Loucy (cell line): ENCODE results near the gene PSMD13.

Experiments
- H2AFZ ChIP-seq: fragments of 200-600 bp; sonication (generic); 2 replicates; pipeline ENCODE4 v1.6.0; 2016; ENCODE audit warnings: antibody characterized with exemption, mild to moderate bottlenecking, low read length, moderate library complexity
- H3F3A ChIP-seq: fragments of 200-600 bp; 2 replicates; pipeline ENCODE4 v1.6.0; 2016; ENCODE audit warnings: antibody characterized with exemption, low read depth, mild to moderate bottlenecking
- H3K27me3 ChIP-seq: fragments of 200-600 bp; sonication (generic); 2 replicates; pipeline ENCODE4 v1.6.1; 2014; ENCODE audit warnings: low read length, mild to moderate bottlenecking; ENCODE audit not compliant: insufficient read depth, poor library complexity, severe bottlenecking
- H3K36me3 ChIP-seq: fragments of 200-600 bp; sonication (generic); 2 replicates; pipeline ENCODE4 v1.6.1; 2016; ENCODE audit warnings: low read length; ENCODE audit not compliant: insufficient read depth
- H3K4me1 ChIP-seq: fragments of 200-600 bp; sonication (generic); 2 replicates; pipeline ENCODE4 v1.5.1; 2014; ENCODE audit warnings: low read length, mild to moderate bottlenecking; ENCODE audit not compliant: insufficient read depth, poor library complexity, severe bottlenecking
- H3K4me2 ChIP-seq: fragments of 200-600 bp; sonication (generic); 2 replicates; pipeline ENCODE4 v1.6.0; 2014; ENCODE audit warnings: antibody characterized with exemption, low read length, low read depth, mild to moderate bottlenecking; ENCODE audit not compliant: poor library complexity, severe bottlenecking
- H3K4me3 ChIP-seq: fragments of 200-600 bp; sonication (generic); 2 replicates; pipeline ENCODE4 v1.5.1; 2014; ENCODE audit warnings: low read length, mild to moderate bottlenecking, mixed read lengths; ENCODE audit not compliant: poor library complexity, severe bottlenecking
- H3K79me2 ChIP-seq: fragments of 200-600 bp; sonication (generic); 2 replicates; pipeline ENCODE4 v1.6.1; 2014; ENCODE audit warnings: low read length; ENCODE audit not compliant: insufficient read depth
- H3K9ac ChIP-seq: fragments of 200-600 bp; sonication (generic); 2 replicates; pipeline ENCODE4 v1.6.0; 2014; ENCODE audit warnings: mild to moderate bottlenecking, low read depth, low read length, moderate library complexity; ENCODE audit not compliant: poor library complexity, severe bottlenecking
- H3K9me2 ChIP-seq: fragments of 200-600 bp; sonication (generic); replicated peaks from 2 replicates; pipeline ENCODE4 v1.6.1; 2016; ENCODE audit warnings: low read depth, low read length, mixed read lengths
- H3K9me3 ChIP-seq: fragments of 200-600 bp; sonication (generic); 2 replicates; pipeline ENCODE4 v1.6.1; 2014; ENCODE audit warnings: mild to moderate bottlenecking, antibody characterized with exemption, low read length, low read depth; ENCODE audit not compliant: insufficient read depth
- H4K20me1 ChIP-seq: fragments of 200-600 bp; sonication (generic); 2 replicates; pipeline ENCODE4 v1.6.0; 2014; ENCODE audit warnings: antibody characterized with exemption, low read length, mild to moderate bottlenecking; ENCODE audit not compliant: insufficient read depth, poor library complexity, severe bottlenecking
- CTCF ChIP-seq: fragments of 200-600 bp; sonication (generic); conservative IDR thresholded peaks from 2 replicates; pipeline ENCODE4 v1.5.1; 2014; ENCODE audit warnings: mild to moderate bottlenecking, antibody characterized with exemption, low read length
- EZH2phosphoT487 ChIP-seq: fragments of 200-600 bp; IDR thresholded peaks from 2 replicates; pipeline ENCODE4 v1.6.1; 2018; ENCODE audit warnings: antibody characterized with exemption, mild to moderate bottlenecking, moderate library complexity, borderline replicate concordance

Gene PSMD13

GRCh38 chr11:253886-254270 is 17.1 kb downstream of the PSMD13 start:
- Histone ChIP-seq H3K4me3 (no peak overlapping the region), H3F3A (no peaks in the 10 kb centered on the region), H4K20me1 (no peaks in the 10 kb centered on the region), H3K4me1 (peaks cover 3% of the 10 kb centered on the region), H3K9me3 (no peaks in the 10 kb centered on the region), H3K4me2 (no peak overlapping the region), H2AFZ (no peak overlapping the region), H3K27me3 (no peaks in the 10 kb centered on the region), H3K36me3 (peaks cover 27% of the 10 kb centered on the region; the same call in 1 of the 2 replicates), H3K79me2 (no peaks in the 10 kb centered on the region), H3K9ac (no peak overlapping the region), H3K9me2 (no peaks in the 10 kb centered on the region)
- no peak for TF ChIP-seq EZH2phosphoT487
- TF ChIP-seq CTCF = no peak

GRCh38 chr11:255176-255575 is 18.4 kb downstream of the PSMD13 start:
- H3K79me2 ChIP-seq = no peaks in the 10 kb centered on the region
- peaks cover 3% of the 10 kb centered on the region for H3K4me1 ChIP-seq
- H3K27me3 ChIP-seq = no peaks in the 10 kb centered on the region
- H3K9ac ChIP-seq = no peak overlapping the region
- no peaks in the 10 kb centered on the region for H4K20me1 ChIP-seq
- TF ChIP-seq CTCF (no peak), EZH2phosphoT487 (no peak)
- H3F3A ChIP-seq = no peaks in the 10 kb centered on the region
- H3K9me3 ChIP-seq = no peaks in the 10 kb centered on the region
- H3K36me3 ChIP-seq = peaks cover 24% of the 10 kb centered on the region; the same call in 1 of the 2 replicates
- H3K4me3 ChIP-seq = no peak overlapping the region
- H3K9me2 ChIP-seq = no peaks in the 10 kb centered on the region
- H3K4me2 ChIP-seq = no peak overlapping the region
- no peak overlapping the region for H2AFZ ChIP-seq

- Histone ChIP-seq H3K9ac (no peak overlapping the region), H4K20me1 (no peaks in the 10 kb centered on the region), H3K27me3 (no peaks in the 10 kb centered on the region), H3K79me2 (no peaks in the 10 kb centered on the region), H3K4me1 (peaks cover 3% of the 10 kb centered on the region), H3K9me3 (no peaks in the 10 kb centered on the region), H2AFZ (no peak overlapping the region), H3K4me2 (no peak overlapping the region), H3K4me3 (no peak overlapping the region), H3K36me3 (peaks cover 24% of the 10 kb centered on the region; the same call in 1 of the 2 replicates), H3F3A (no peaks in the 10 kb centered on the region), H3K9me2 (no peaks in the 10 kb centered on the region)
- TF ChIP-seq EZH2phosphoT487 = no peak
- TF ChIP-seq CTCF = no peak
Observed at GRCh38 chr11:255816-256215, 19.0 kb downstream of the PSMD13 start.
